Mucosa of stomach (tissue), 1 donor: Measurements from ENCODE around the gene MARCHF3.
"Not testable (repeated sequence)": the region's sequence is repeated elsewhere in the genome, so short reads cannot be mapped to it uniquely, and the experiment has no call there.

Experiments used
- H3K27me3 ChIP-seq: one replicate; pipeline ENCODE4 v1.7.0; 2013; ENCODE audit warnings: mild to moderate bottlenecking, low read length; ENCODE audit not compliant: control insufficient read depth, insufficient read depth
- H3K36me3 ChIP-seq: one replicate; pipeline ENCODE4 v1.7.0; 2013; ENCODE audit warnings: low read length; ENCODE audit not compliant: control insufficient read depth, insufficient read depth
- H3K4me1 ChIP-seq: one replicate; pipeline ENCODE4 v1.7.0; 2013; ENCODE audit warnings: mild to moderate bottlenecking, low read length; ENCODE audit not compliant: control insufficient read depth, insufficient read depth
- H3K4me3 ChIP-seq: one replicate; pipeline ENCODE4 v1.7.0; 2013; ENCODE audit warnings: low read length
- H3K9ac ChIP-seq: one replicate; pipeline ENCODE4 v1.7.0; 2013; ENCODE audit warnings: mild to moderate bottlenecking, low read length, moderate library complexity
- H3K9me3 ChIP-seq: one replicate; pipeline ENCODE4 v1.7.0; 2013; ENCODE audit warnings: mild to moderate bottlenecking, low read length, moderate library complexity; ENCODE audit not compliant: control insufficient read depth
- donor health status: Pancreatic carcinoma.

The MARCHF3 gene

GRCh38 chr5:127040796-127041520 lies 10.6 kb upstream of the MARCHF3 start:
- no peaks in the 10 kb centered on the region for H3K9me3 ChIP-seq
- peak overlapping the region; percentile 39 for H3K4me3 ChIP-seq
- no peaks in the 10 kb centered on the region for H3K36me3 ChIP-seq
- peaks cover 12% of the 10 kb centered on the region for H3K4me1 ChIP-seq
- peak overlapping the region; percentile 36 for H3K9ac ChIP-seq
- H3K27me3 ChIP-seq = no peaks in the 10 kb centered on the region

GRCh38 chr5:127038550-127038949 lies 8.2 kb upstream of the MARCHF3 start:
- H3K9ac ChIP-seq = no peak overlapping the region
- H3K36me3 ChIP-seq = no peaks in the 10 kb centered on the region
- no peaks in the 10 kb centered on the region for H3K27me3 ChIP-seq
- H3K4me3 ChIP-seq = no peak overlapping the region
- no peaks in the 10 kb centered on the region for H3K9me3 ChIP-seq
- peaks cover 12% of the 10 kb centered on the region for H3K4me1 ChIP-seq

- no peaks in the 10 kb centered on the region for H3K36me3 ChIP-seq
- no peaks in the 10 kb centered on the region for H3K9me3 ChIP-seq
- peaks cover 21% of the 10 kb centered on the region for H3K4me1 ChIP-seq
- H3K27me3 ChIP-seq = peaks cover 5% of the 10 kb centered on the region
- H3K9ac ChIP-seq = no peak overlapping the region
- H3K4me3 ChIP-seq = no peak overlapping the region
Observed at GRCh38 chr5:127031863-127032232, 1.5 kb upstream of the MARCHF3 start.

GRCh38 chr5:127031147-127031862 lies 947 bp upstream of the MARCHF3 start:
- H3K9ac ChIP-seq = peak overlapping the region; percentile 87
- no peaks in the 10 kb centered on the region for H3K36me3 ChIP-seq
- H3K27me3 ChIP-seq = peaks cover 5% of the 10 kb centered on the region
- peak overlapping the region; percentile 61 for H3K4me3 ChIP-seq
- no peaks in the 10 kb centered on the region for H3K9me3 ChIP-seq
- peaks cover 21% of the 10 kb centered on the region for H3K4me1 ChIP-seq

GRCh38 chr5:127029581-127030258 lies 638 bp downstream of the MARCHF3 start:
- Histone ChIP-seq H3K27me3 (peaks cover 5% of the 10 kb centered on the region), H3K4me3 (peak overlapping the region; percentile 83), H3K9ac (peak overlapping the region; percentile 87), H3K36me3 (no peaks in the 10 kb centered on the region), H3K4me1 (peaks cover 21% of the 10 kb centered on the region), H3K9me3 (no peaks in the 10 kb centered on the region)

GRCh38 chr5:127028822-127029457 lies 1.4 kb downstream of the MARCHF3 start:
- Histone ChIP-seq H3K36me3 (no peaks in the 10 kb centered on the region), H3K27me3 (peaks cover 5% of the 10 kb centered on the region), H3K4me3 (peak overlapping the region; percentile 83), H3K9ac (peak overlapping the region; percentile 87), H3K4me1 (peaks cover 21% of the 10 kb centered on the region), H3K9me3 (no peaks in the 10 kb centered on the region)

GRCh38 chr5:127027539-127027938 lies 2.8 kb downstream of the MARCHF3 start:
- peaks cover 21% of the 10 kb centered on the region for H3K4me1 ChIP-seq
- no peaks in the 10 kb centered on the region for H3K36me3 ChIP-seq
- no peaks in the 10 kb centered on the region for H3K9me3 ChIP-seq
- no peak overlapping the region for H3K4me3 ChIP-seq
- peaks cover 5% of the 10 kb centered on the region for H3K27me3 ChIP-seq
- no peak overlapping the region for H3K9ac ChIP-seq

GRCh38 chr5:127026166-127026565 lies 4.2 kb downstream of the MARCHF3 start:
- H3K36me3 ChIP-seq = no peaks in the 10 kb centered on the region
- peaks cover 12% of the 10 kb centered on the region for H3K4me1 ChIP-seq
- H3K27me3 ChIP-seq = no peaks in the 10 kb centered on the region
- no peak overlapping the region for H3K9ac ChIP-seq
- H3K4me3 ChIP-seq = no peak overlapping the region
- H3K9me3 ChIP-seq = no peaks in the 10 kb centered on the region

- no peaks in the 10 kb centered on the region for H3K27me3 ChIP-seq
- H3K4me1 ChIP-seq = peaks cover 10% of the 10 kb centered on the region
- H3K4me3 ChIP-seq = no peak overlapping the region
- H3K9ac ChIP-seq = no peak overlapping the region
- no peaks in the 10 kb centered on the region for H3K36me3 ChIP-seq
- no peaks in the 10 kb centered on the region for H3K9me3 ChIP-seq
Observed at GRCh38 chr5:127025467-127025866, 4.9 kb downstream of the MARCHF3 start.

GRCh38 chr5:127024821-127025220 lies 5.5 kb downstream of the MARCHF3 start:
- no peak overlapping the region for H3K9ac ChIP-seq
- no peaks in the 10 kb centered on the region for H3K27me3 ChIP-seq
- no peaks in the 10 kb centered on the region for H3K36me3 ChIP-seq
- peaks cover 10% of the 10 kb centered on the region for H3K4me1 ChIP-seq
- H3K4me3 ChIP-seq = no peak overlapping the region
- H3K9me3 ChIP-seq = no peaks in the 10 kb centered on the region

GRCh38 chr5:127023552-127024191 lies 6.7 kb downstream of the MARCHF3 start:
- not testable (repeated sequence) for H3K36me3 ChIP-seq, H3K4me3 ChIP-seq, H3K4me1 ChIP-seq, H3K9me3 ChIP-seq, H3K9ac ChIP-seq, H3K27me3 ChIP-seq
